ENCODE results near the gene PLXND1.

The PLXND1 gene

DNA sequence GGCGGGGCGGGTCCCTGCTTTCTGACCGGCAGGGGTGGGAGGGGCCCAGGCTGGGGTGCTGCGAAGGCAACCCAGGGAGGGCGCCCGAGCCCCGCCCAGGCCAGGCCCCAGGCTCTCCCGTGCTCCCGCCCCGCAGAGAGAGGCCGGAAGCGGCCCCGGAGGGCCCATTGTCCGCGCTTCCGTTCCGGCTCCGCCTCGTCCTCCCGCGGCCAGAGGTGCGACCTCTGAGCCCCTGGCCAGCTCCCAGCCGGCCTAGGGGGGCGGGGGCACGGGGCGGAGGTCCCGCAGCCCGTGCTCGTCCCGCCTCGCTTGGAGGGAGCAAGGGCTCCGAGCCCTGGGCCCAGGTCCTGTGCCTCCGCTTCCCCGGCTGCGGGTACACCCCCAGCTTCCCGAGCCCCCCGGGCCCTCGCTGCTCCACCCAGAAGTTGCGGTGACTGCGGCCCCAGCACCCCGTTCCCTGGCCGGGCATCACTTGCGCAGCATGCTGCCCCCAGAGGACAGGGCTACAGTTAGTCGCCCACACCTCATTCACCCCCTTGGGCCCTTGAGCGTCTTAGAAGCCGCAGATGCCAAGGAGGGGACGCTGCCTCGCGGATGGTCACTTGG, 20.4 kb upstream of the PLXND1 start:
- H3K4me3 ChIP-seq, result peak overlapping the region; percentile 56 to 65
- no peaks in the 10 kb centered on the region for H3K36me3 ChIP-seq
- peak; percentile 92 to 97 for DNase-seq
- H3K27ac ChIP-seq, result peak overlapping the region; percentile 96 to 98
- peaks cover 0 to 70% (median 48%) of the 10 kb centered on the region in 4 donors for H3K4me1 ChIP-seq
- H3K27me3 ChIP-seq, result no peaks in the 10 kb centered on the region
- intact Hi-C loops (cut with DNase I; ENCODE audit: low total_unique reads), result loop anchor here (5.0 kb wide), 1 partner anchor 135 kb away; no protein-coding TSS in a partner anchor
- TF ChIP-seq, protein P1, sequence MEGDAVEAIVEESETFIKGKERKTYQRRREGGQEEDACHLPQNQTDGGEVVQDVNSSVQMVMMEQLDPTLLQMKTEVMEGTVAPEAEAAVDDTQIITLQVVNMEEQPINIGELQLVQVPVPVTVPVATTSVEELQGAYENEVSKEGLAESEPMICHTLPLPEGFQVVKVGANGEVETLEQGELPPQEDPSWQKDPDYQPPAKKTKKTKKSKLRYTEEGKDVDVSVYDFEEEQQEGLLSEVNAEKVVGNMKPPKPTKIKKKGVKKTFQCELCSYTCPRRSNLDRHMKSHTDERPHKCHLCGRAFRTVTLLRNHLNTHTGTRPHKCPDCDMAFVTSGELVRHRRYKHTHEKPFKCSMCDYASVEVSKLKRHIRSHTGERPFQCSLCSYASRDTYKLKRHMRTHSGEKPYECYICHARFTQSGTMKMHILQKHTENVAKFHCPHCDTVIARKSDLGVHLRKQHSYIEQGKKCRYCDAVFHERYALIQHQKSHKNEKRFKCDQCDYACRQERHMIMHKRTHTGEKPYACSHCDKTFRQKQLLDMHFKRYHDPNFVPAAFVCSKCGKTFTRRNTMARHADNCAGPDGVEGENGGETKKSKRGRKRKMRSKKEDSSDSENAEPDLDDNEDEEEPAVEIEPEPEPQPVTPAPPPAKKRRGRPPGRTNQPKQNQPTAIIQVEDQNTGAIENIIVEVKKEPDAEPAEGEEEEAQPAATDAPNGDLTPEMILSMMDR (IDR thresholded peaks at IDR 0.05), result peak in 1 of 2 experiments; percentile 3
- no peaks in the 10 kb centered on the region for H3K9me3 ChIP-seq

DNA sequence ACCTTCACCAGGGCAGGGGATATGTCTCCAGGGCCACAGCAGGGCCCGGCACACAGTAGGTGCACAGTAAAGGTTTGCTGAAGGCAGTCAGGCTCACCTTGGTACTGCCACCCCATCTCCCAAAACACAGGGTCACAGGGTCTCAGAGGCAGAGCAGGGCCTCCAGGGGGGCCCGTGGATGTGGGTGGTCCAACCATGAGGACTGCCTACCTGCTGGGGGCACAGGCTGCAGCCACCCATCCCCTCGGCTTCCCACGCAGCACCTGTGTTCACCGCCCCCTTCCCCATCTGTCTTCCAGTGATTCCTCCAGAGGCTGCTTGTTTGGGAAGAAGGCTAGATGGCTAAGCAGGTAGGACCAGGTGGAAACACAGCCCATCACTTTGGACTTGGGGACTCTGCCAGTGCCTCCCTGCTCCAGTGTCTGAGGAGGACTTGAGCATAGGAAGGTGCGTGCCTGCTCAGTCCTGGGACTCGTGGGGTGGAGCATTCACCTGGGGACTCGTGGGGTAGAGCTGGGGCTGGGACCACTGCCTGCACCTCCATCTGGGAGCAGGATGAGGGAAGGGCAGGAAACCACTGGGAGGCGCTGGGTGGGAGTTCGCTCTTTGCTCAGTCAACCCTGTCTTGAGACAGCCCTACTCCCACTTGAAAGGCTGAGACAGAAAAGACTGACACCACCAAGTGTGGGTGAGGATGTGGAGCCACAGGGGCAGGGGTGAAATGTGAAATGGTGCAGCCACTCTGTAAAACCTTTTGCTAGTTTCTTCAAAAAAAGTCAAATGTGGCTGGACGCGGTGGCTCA, 18.8 kb upstream of the PLXND1 start:
- peak overlapping the region; percentile 96 to 98 for H3K27ac ChIP-seq
- H3K4me1 ChIP-seq, result peaks cover 0 to 72% (median 48%) of the 10 kb centered on the region in 4 donors
- H3K4me3 ChIP-seq, result no peak overlapping the region
- DNase-seq, result peak in 1 of 2 donors; percentile 74
- no peaks in the 10 kb centered on the region for H3K36me3 ChIP-seq
- H3K9me3 ChIP-seq, result no peaks in the 10 kb centered on the region
- TF ChIP-seq, protein P1 (IDR thresholded peaks at IDR 0.05), result no peak
- intact Hi-C loops (cut with DNase I; ENCODE audit: low total_unique reads), result loop anchor here (5.0 kb wide), 1 partner anchor 133 kb away; no protein-coding TSS in a partner anchor
- H3K27me3 ChIP-seq, result no peaks in the 10 kb centered on the region

DNA sequence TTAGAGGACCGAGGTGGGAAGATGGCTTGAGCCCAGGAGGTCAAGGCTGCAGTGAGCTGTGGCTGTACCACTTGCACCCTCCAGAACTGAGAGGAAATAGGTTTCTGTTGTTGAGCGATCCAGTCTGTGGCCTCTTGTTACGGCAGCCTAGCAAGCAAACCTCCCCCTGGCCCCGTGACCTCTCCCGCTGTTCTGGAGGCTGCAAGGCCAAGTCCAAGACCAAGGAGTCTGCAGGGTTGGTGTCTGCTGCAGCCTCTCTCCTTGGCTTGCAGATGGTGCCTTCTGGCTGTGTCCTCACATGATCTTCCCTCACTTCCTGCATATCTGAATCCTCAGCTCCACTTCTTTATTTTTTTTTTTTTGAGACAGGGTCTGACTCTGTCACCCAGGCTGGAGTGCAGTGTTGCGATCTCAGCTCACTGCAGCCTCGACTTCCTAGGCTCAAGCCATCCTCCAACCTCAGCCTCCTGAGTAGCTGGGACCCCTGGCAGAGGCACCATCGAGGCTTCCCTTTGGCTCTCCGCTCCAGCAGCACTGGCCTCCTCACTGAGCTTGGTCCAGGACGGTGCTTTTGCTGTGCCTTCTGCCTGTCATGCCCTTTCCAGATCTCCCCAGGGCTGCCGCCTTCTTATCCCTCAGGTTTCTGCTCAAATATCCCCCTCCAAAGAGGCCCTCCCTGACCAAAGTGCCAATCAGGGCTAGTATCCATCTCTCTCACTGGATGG, 18.0 kb upstream of the PLXND1 start:
- peak overlapping the region; percentile 96 to 98 for H3K27ac ChIP-seq
- no peaks in the 10 kb centered on the region for H3K9me3 ChIP-seq
- intact Hi-C loops (cut with DNase I; ENCODE audit: low total_unique reads), result loop anchor here (5.0 kb wide), 1 partner anchor 132 kb away; no protein-coding TSS in a partner anchor
- H3K36me3 ChIP-seq, result no peaks in the 10 kb centered on the region
- peak in 1 of 2 donors; percentile 70 for DNase-seq
- peaks cover 0 to 73% (median 48%) of the 10 kb centered on the region in 4 donors for H3K4me1 ChIP-seq
- H3K4me3 ChIP-seq, result no peak overlapping the region
- TF ChIP-seq, protein P1 (IDR thresholded peaks at IDR 0.05), result no peak
- H3K27me3 ChIP-seq, result no peaks in the 10 kb centered on the region

DNA sequence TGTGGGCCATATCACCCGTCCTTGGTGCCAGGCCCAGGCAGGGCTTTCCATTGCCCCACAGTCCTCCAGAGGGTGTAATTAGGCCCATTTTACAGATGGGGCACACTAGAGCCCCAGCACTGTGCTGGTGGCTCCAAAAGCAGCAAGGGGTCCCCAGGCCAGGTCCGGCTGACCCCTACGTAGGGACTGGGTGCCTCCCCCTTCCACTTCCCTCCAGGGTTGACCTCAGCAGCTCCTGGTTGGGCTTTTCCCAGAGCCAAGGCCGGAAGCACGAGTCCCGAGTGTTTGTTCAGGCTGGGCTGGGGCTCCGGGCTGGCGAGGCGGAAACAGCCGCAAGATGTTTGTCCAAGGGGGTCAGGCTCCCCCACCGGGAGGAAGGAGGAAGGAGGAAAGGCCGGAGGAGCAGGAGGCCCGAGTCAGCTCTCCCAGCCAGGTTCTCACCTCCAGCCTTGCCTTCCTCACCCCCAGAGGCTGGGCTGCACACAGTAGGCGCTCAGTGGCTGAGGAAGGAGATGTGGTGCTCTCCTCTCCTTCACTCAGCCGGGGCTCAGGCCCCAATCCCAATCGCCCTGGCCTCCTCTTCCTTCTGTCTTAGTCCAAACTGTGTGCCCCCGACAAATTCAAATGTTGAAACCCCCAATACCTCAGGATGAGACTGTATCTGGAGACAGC, 17.1 kb upstream of the PLXND1 start:
- no peaks in the 10 kb centered on the region for H3K27me3 ChIP-seq
- no peaks in the 10 kb centered on the region for H3K36me3 ChIP-seq
- no peaks in the 10 kb centered on the region for H3K9me3 ChIP-seq
- DNase-seq, result peak in 1 of 2 donors; percentile 86
- no peak overlapping the region for H3K4me3 ChIP-seq
- TF ChIP-seq, protein P1 (IDR thresholded peaks at IDR 0.05), result no peak
- H3K4me1 ChIP-seq, result peaks cover 0 to 76% (median 43%) of the 10 kb centered on the region in 4 donors
- peak overlapping the region; percentile 96 to 98 for H3K27ac ChIP-seq
- intact Hi-C loops (cut with DNase I; ENCODE audit: low total_unique reads), result no loop called here

DNA sequence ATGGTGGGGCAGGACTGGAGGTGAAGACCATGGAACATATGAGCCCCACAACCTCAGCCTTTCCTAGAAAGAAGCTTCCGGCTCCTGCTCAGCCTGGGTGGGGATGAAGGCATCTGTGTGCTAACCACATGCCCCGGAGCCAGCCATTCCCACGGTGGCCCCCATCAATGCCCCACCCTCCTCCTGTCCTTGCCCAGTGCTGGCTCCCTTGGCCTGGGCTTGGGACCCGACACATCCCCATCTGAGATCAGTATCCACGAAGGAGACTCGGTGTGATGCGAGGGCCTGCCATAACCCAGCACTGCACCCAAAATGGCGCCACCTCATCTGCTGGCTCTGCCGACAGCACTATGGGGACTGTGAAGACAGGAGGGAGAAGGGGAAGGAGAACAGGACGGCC, 16.5 kb upstream of the PLXND1 start:
- intact Hi-C loops (cut with DNase I; ENCODE audit: low total_unique reads), result no loop called here
- TF ChIP-seq, protein P1 (IDR thresholded peaks at IDR 0.05), result no peak
- Histone ChIP-seq H3K4me1 (peaks cover 0 to 75% (median 38%) of the 10 kb centered on the region in 4 donors), H3K36me3 (no peaks in the 10 kb centered on the region), H3K27me3 (no peaks in the 10 kb centered on the region), H3K4me3 (no peak overlapping the region), H3K27ac (peak overlapping the region; percentile 96 to 98), H3K9me3 (no peaks in the 10 kb centered on the region)
- peak in 1 of 2 donors; percentile 69 for DNase-seq
